Measurements from ENCODE around the gene PTPRD.
A peak's percentile ranks its signal among the peaks of the same experiment; 100 is the strongest.

The PTPRD gene

GRCh38 chr9:8874482-8874881, 1738.3 kb downstream of the PTPRD start:
- H3K9me3 ChIP-seq (ENCODE audit: control insufficient read depth, low read length), result no peaks in the 10 kb centered on the region
- no peak for DNase-seq (ENCODE audit: low read depth)
- H3K9ac ChIP-seq (ENCODE audit: low read length), result no peak overlapping the region
- H3K4me1 ChIP-seq (ENCODE audit: control insufficient read depth, insufficient read depth, low read length), result peaks cover 11% of the 10 kb centered on the region
- H3K27me3 ChIP-seq (replicated peaks; ENCODE audit: control insufficient read depth, insufficient read depth, low read length), result no peaks in the 10 kb centered on the region
- H3K36me3 ChIP-seq (ENCODE audit: control insufficient read depth, insufficient read depth, low read length, severe bottlenecking), result no peaks in the 10 kb centered on the region
- no peak overlapping the region for H3K4me3 ChIP-seq (ENCODE audit: low read length)

GRCh38 chr9:8872802-8873201, 1740.0 kb downstream of the PTPRD start:
- no peaks in the 10 kb centered on the region for H3K9me3 ChIP-seq (ENCODE audit: control insufficient read depth, low read length)
- no peak overlapping the region for H3K4me3 ChIP-seq (ENCODE audit: low read length)
- H3K36me3 ChIP-seq (ENCODE audit: control insufficient read depth, insufficient read depth, low read length, severe bottlenecking), result no peaks in the 10 kb centered on the region
- no peaks in the 10 kb centered on the region for H3K27me3 ChIP-seq (replicated peaks; ENCODE audit: control insufficient read depth, insufficient read depth, low read length)
- DNase-seq (ENCODE audit: low read depth), result no peak
- H3K4me1 ChIP-seq (ENCODE audit: control insufficient read depth, insufficient read depth, low read length), result peaks cover 11% of the 10 kb centered on the region
- H3K9ac ChIP-seq (ENCODE audit: low read length), result no peak overlapping the region

- DNase-seq (ENCODE audit: low read depth), result no peak
- no peaks in the 10 kb centered on the region for H3K27me3 ChIP-seq (replicated peaks; ENCODE audit: control insufficient read depth, insufficient read depth, low read length)
- H3K4me3 ChIP-seq (ENCODE audit: low read length), result no peak overlapping the region
- H3K36me3 ChIP-seq (ENCODE audit: control insufficient read depth, insufficient read depth, low read length, severe bottlenecking), result no peaks in the 10 kb centered on the region
- no peaks in the 10 kb centered on the region for H3K9me3 ChIP-seq (ENCODE audit: control insufficient read depth, low read length)
- peaks cover 11% of the 10 kb centered on the region for H3K4me1 ChIP-seq (ENCODE audit: control insufficient read depth, insufficient read depth, low read length)
- no peak overlapping the region for H3K9ac ChIP-seq (ENCODE audit: low read length)
Observed at GRCh38 chr9:8871796-8872445, 1740.9 kb downstream of the PTPRD start.

- H3K4me3 ChIP-seq (ENCODE audit: low read length), result no peak overlapping the region
- DNase-seq (ENCODE audit: low read depth), result no peak
- no peaks in the 10 kb centered on the region for H3K36me3 ChIP-seq (ENCODE audit: control insufficient read depth, insufficient read depth, low read length, severe bottlenecking)
- no peak overlapping the region for H3K9ac ChIP-seq (ENCODE audit: low read length)
- peaks cover 11% of the 10 kb centered on the region for H3K4me1 ChIP-seq (ENCODE audit: control insufficient read depth, insufficient read depth, low read length)
- no peaks in the 10 kb centered on the region for H3K27me3 ChIP-seq (replicated peaks; ENCODE audit: control insufficient read depth, insufficient read depth, low read length)
- H3K9me3 ChIP-seq (ENCODE audit: control insufficient read depth, low read length), result no peaks in the 10 kb centered on the region
Observed at GRCh38 chr9:8871396-8871795, 1741.4 kb downstream of the PTPRD start.

- Histone ChIP-seq H3K27me3 (replicated peaks; ENCODE audit: control insufficient read depth, insufficient read depth, low read length) (no peaks in the 10 kb centered on the region), H3K9ac (ENCODE audit: low read length) (no peak overlapping the region), H3K9me3 (ENCODE audit: control insufficient read depth, low read length) (no peaks in the 10 kb centered on the region), H3K4me3 (ENCODE audit: low read length) (no peak overlapping the region), H3K4me1 (ENCODE audit: control insufficient read depth, insufficient read depth, low read length) (peaks cover 11% of the 10 kb centered on the region), H3K36me3 (ENCODE audit: control insufficient read depth, insufficient read depth, low read length, severe bottlenecking) (no peaks in the 10 kb centered on the region)
- no peak for DNase-seq (ENCODE audit: low read depth)
Observed at GRCh38 chr9:8869812-8870211, 1743.0 kb downstream of the PTPRD start.

GRCh38 chr9:8868632-8869031, 1744.2 kb downstream of the PTPRD start:
- Histone ChIP-seq H3K9ac (ENCODE audit: low read length) (no peak overlapping the region), H3K4me1 (ENCODE audit: control insufficient read depth, insufficient read depth, low read length) (peaks cover 21% of the 10 kb centered on the region), H3K4me3 (ENCODE audit: low read length) (no peak overlapping the region), H3K36me3 (ENCODE audit: control insufficient read depth, insufficient read depth, low read length, severe bottlenecking) (no peaks in the 10 kb centered on the region), H3K9me3 (ENCODE audit: control insufficient read depth, low read length) (no peaks in the 10 kb centered on the region), H3K27me3 (replicated peaks; ENCODE audit: control insufficient read depth, insufficient read depth, low read length) (no peaks in the 10 kb centered on the region)
- DNase-seq (ENCODE audit: low read depth), result no peak

- no peak for DNase-seq (ENCODE audit: low read depth)
- Histone ChIP-seq H3K9me3 (ENCODE audit: control insufficient read depth, low read length) (no peaks in the 10 kb centered on the region), H3K27me3 (replicated peaks; ENCODE audit: control insufficient read depth, insufficient read depth, low read length) (no peaks in the 10 kb centered on the region), H3K36me3 (ENCODE audit: control insufficient read depth, insufficient read depth, low read length, severe bottlenecking) (no peaks in the 10 kb centered on the region), H3K4me3 (ENCODE audit: low read length) (no peak overlapping the region), H3K4me1 (ENCODE audit: control insufficient read depth, insufficient read depth, low read length) (peaks cover 17% of the 10 kb centered on the region), H3K9ac (ENCODE audit: low read length) (no peak overlapping the region)
Observed at GRCh38 chr9:8867148-8867547, 1745.7 kb downstream of the PTPRD start.

GRCh38 chr9:8864545-8864896, 1748.3 kb downstream of the PTPRD start:
- H3K27me3 ChIP-seq (replicated peaks; ENCODE audit: control insufficient read depth, insufficient read depth, low read length), result no peaks in the 10 kb centered on the region
- H3K9me3 ChIP-seq (ENCODE audit: control insufficient read depth, low read length), result no peaks in the 10 kb centered on the region
- no peaks in the 10 kb centered on the region for H3K36me3 ChIP-seq (ENCODE audit: control insufficient read depth, insufficient read depth, low read length, severe bottlenecking)
- no peak overlapping the region for H3K9ac ChIP-seq (ENCODE audit: low read length)
- H3K4me1 ChIP-seq (ENCODE audit: control insufficient read depth, insufficient read depth, low read length), result peaks cover 14% of the 10 kb centered on the region
- no peak for DNase-seq (ENCODE audit: low read depth)
- no peak overlapping the region for H3K4me3 ChIP-seq (ENCODE audit: low read length)

- no peak for DNase-seq (ENCODE audit: low read depth)
- Histone ChIP-seq H3K27me3 (replicated peaks; ENCODE audit: control insufficient read depth, insufficient read depth, low read length) (peaks cover 2% of the 10 kb centered on the region), H3K9me3 (ENCODE audit: control insufficient read depth, low read length) (no peaks in the 10 kb centered on the region), H3K36me3 (ENCODE audit: control insufficient read depth, insufficient read depth, low read length, severe bottlenecking) (no peaks in the 10 kb centered on the region), H3K4me1 (ENCODE audit: control insufficient read depth, insufficient read depth, low read length) (peaks cover 14% of the 10 kb centered on the region), H3K4me3 (ENCODE audit: low read length) (peak overlapping the region; percentile 30), H3K9ac (ENCODE audit: low read length) (no peak overlapping the region)
Observed at GRCh38 chr9:8863886-8864544, 1748.8 kb downstream of the PTPRD start.

GRCh38 chr9:8863069-8863468, 1749.7 kb downstream of the PTPRD start:
- Histone ChIP-seq H3K9me3 (ENCODE audit: control insufficient read depth, low read length) (no peaks in the 10 kb centered on the region), H3K36me3 (ENCODE audit: control insufficient read depth, insufficient read depth, low read length, severe bottlenecking) (no peaks in the 10 kb centered on the region), H3K27me3 (replicated peaks; ENCODE audit: control insufficient read depth, insufficient read depth, low read length) (peaks cover 8% of the 10 kb centered on the region), H3K4me1 (ENCODE audit: control insufficient read depth, insufficient read depth, low read length) (peaks cover 16% of the 10 kb centered on the region), H3K4me3 (ENCODE audit: low read length) (no peak overlapping the region), H3K9ac (ENCODE audit: low read length) (no peak overlapping the region)
- DNase-seq (ENCODE audit: low read depth), result no peak

- Histone ChIP-seq H3K9ac (ENCODE audit: low read length) (no peak overlapping the region), H3K9me3 (ENCODE audit: control insufficient read depth, low read length) (no peaks in the 10 kb centered on the region), H3K4me1 (ENCODE audit: control insufficient read depth, insufficient read depth, low read length) (peaks cover 22% of the 10 kb centered on the region), H3K4me3 (ENCODE audit: low read length) (no peak overlapping the region), H3K36me3 (ENCODE audit: control insufficient read depth, insufficient read depth, low read length, severe bottlenecking) (no peaks in the 10 kb centered on the region), H3K27me3 (replicated peaks; ENCODE audit: control insufficient read depth, insufficient read depth, low read length) (peaks cover 8% of the 10 kb centered on the region)
- DNase-seq (ENCODE audit: low read depth), result no peak
Observed at GRCh38 chr9:8860925-8861324, 1751.9 kb downstream of the PTPRD start.

GRCh38 chr9:8860086-8860485, 1752.7 kb downstream of the PTPRD start:
- Histone ChIP-seq H3K36me3 (ENCODE audit: control insufficient read depth, insufficient read depth, low read length, severe bottlenecking) (no peaks in the 10 kb centered on the region), H3K9me3 (ENCODE audit: control insufficient read depth, low read length) (no peaks in the 10 kb centered on the region), H3K4me3 (ENCODE audit: low read length) (no peak overlapping the region), H3K27me3 (replicated peaks; ENCODE audit: control insufficient read depth, insufficient read depth, low read length) (peaks cover 8% of the 10 kb centered on the region), H3K9ac (ENCODE audit: low read length) (no peak overlapping the region), H3K4me1 (ENCODE audit: control insufficient read depth, insufficient read depth, low read length) (peaks cover 26% of the 10 kb centered on the region)
- DNase-seq (ENCODE audit: low read depth), result no peak
